CD14-positive monocyte (primary cell): Measurements from ENCODE around the gene GABRG3. TPM values are rescaled to one million over a fixed set of nuclear protein-coding genes. Genes with fewer than 3 reads are reported as not detected.

Experiments used
- DNase-seq, 3 donors: peaks; one replicate each; pipeline ENCODE4 v3.0.0-alpha.2; 2011 to 2022
- H2AFZ ChIP-seq: 2 replicates; pipeline ENCODE4 v1.6.0; 2012; ENCODE audit warnings: mild to moderate bottlenecking, low read depth, low read length, inconsistent platforms; ENCODE audit not compliant: insufficient read depth, poor library complexity, severe bottlenecking
- H3K27ac ChIP-seq, 2 donors: 1 replicate in 1 of 2; 2 replicates in 1 of 2; pipeline ENCODE4 v1.5.1; 2012 to 2013; ENCODE audit warnings: low read length in 2 of 2, control low read depth in 1 of 2, inconsistent platforms in 1 of 2, low read depth in 1 of 2, mild to moderate bottlenecking in 1 of 2
- H3K27me3 ChIP-seq, 2 donors: one replicate each; pipeline versions ENCODE4 v1.6.0 to v1.6.1; 2011 to 2013; ENCODE audit warnings: low read length in 2 of 2; ENCODE audit not compliant: control insufficient read depth in 2 of 2, insufficient read depth in 2 of 2
- H3K36me3 ChIP-seq, 2 donors: replicated peaks in 1 of 2; 1 replicate in 1 of 2; 2 replicates in 1 of 2; pipeline versions ENCODE4 v1.5.1 to v1.6.1; 2012 to 2013; ENCODE audit warnings: low read length in 2 of 2, control low read depth in 1 of 2, inconsistent platforms in 1 of 2, mild to moderate bottlenecking in 1 of 2; ENCODE audit not compliant: insufficient read depth in 2 of 2, control insufficient read depth in 1 of 2
- H3K4me1 ChIP-seq, 2 donors: 1 replicate in 1 of 2; 2 replicates in 1 of 2; pipeline versions ENCODE4 v1.5.1 to v1.6.1; 2012 to 2013; ENCODE audit warnings: low read length in 2 of 2, control low read depth in 1 of 2, inconsistent platforms in 1 of 2, mild to moderate bottlenecking in 1 of 2, moderate library complexity in 1 of 2; ENCODE audit not compliant: insufficient read depth in 2 of 2, control insufficient read depth in 1 of 2
- H3K4me2 ChIP-seq: replicated peaks from 2 replicates; pipeline ENCODE3; 2012; ENCODE audit warnings: low read length, moderate library complexity, mild to moderate bottlenecking; ENCODE audit not compliant: poor library complexity, severe bottlenecking; ENCODE audit errors: extremely low read depth
- H3K4me3 ChIP-seq, 3 experiments: fragments of 200-600 bp in 1 of 3; sonication (generic) in 1 of 3; replicated peaks in 1 of 3; 1 replicate in 2 of 3; 2 replicates in 1 of 3; pipeline ENCODE4 v1.5.1; 2011 to 2013; ENCODE audit warnings: low read length in 3 of 3, mild to moderate bottlenecking in 3 of 3, control low read depth in 2 of 3, low read depth in 2 of 3, inconsistent platforms in 1 of 3, moderate library complexity in 1 of 3
- H3K79me2 ChIP-seq: 2 replicates; pipeline ENCODE4 v1.6.0; 2012; ENCODE audit warnings: mild to moderate bottlenecking, control low read depth, inconsistent platforms, low read length, moderate library complexity; ENCODE audit not compliant: insufficient read depth
- H3K9ac ChIP-seq: 2 replicates; pipeline ENCODE4 v1.6.0; 2017; ENCODE audit warnings: low read length, mild to moderate bottlenecking; ENCODE audit not compliant: insufficient read depth, poor library complexity, severe bottlenecking
- H3K9me3 ChIP-seq, 2 donors: replicated peaks in 1 of 2; 1 replicate in 1 of 2; 2 replicates in 1 of 2; pipeline versions ENCODE4 v1.5.1 to v1.6.1; 2012 to 2013; ENCODE audit warnings: low read length in 2 of 2, control low read depth in 1 of 2; ENCODE audit not compliant: control insufficient read depth in 1 of 2, insufficient read depth in 1 of 2
- H4K20me1 ChIP-seq: 2 replicates; pipeline ENCODE4 v1.6.0; 2012; ENCODE audit warnings: mild to moderate bottlenecking, low read length, control low read depth, moderate library complexity; ENCODE audit not compliant: insufficient read depth
- H3K27ac Mint-ChIP-seq, 7 donors: one replicate each; pipeline ENCODE4 v1.8.0; 2020; ENCODE audit warnings: mild to moderate bottlenecking in 7 of 7, mixed read lengths in 7 of 7, moderate library complexity in 6 of 7, inconsistent platforms in 2 of 7
- H3K27me3 Mint-ChIP-seq, 3 donors: one replicate each; pipeline ENCODE4 v1.8.0; 2021 to 2022; ENCODE audit warnings: low read depth in 3 of 3, mild to moderate bottlenecking in 3 of 3, mixed read lengths in 3 of 3, moderate library complexity in 3 of 3, inconsistent platforms in 1 of 3
- H3K36me3 Mint-ChIP-seq, 2 donors: one replicate each; pipeline ENCODE4 v1.8.0; 2020; ENCODE audit warnings: mixed read lengths in 2 of 2, inconsistent platforms in 1 of 2, mild to moderate bottlenecking in 1 of 2
- H3K4me1 Mint-ChIP-seq: one replicate; pipeline ENCODE4 v1.8.0; 2020; ENCODE audit warnings: mild to moderate bottlenecking, mixed read lengths
- H3K4me3 Mint-ChIP-seq, 2 donors: one replicate each; pipeline ENCODE4 v1.8.0; 2020; ENCODE audit warnings: mild to moderate bottlenecking in 2 of 2, mixed read lengths in 2 of 2, moderate library complexity in 1 of 2
- H3K9me3 Mint-ChIP-seq, 7 donors: one replicate each; pipeline ENCODE4 v1.8.0; 2020 to 2022; ENCODE audit warnings: mixed read lengths in 7 of 7, mild to moderate bottlenecking in 6 of 7, moderate library complexity in 6 of 7, inconsistent platforms in 2 of 7
- WGBS: methylation state at CpG from one replicate; pipeline ENCODE4 v1.1.5; 2013; ENCODE audit warnings: missing lambda C conversion rate; ENCODE audit not compliant: insufficient coverage; 5-methylcytosine and 5-hydroxymethylcytosine counted together
- intact Hi-C, 2 donors: fragments of 100-400 bp; cut with micrococcal nuclease; formaldehyde crosslinking; loops; one replicate each; pipeline versions ENCODE4 v1.15.0 to v1.15.1; 2023
- polyA plus RNA-seq, 3 donors: library from polyadenylated mRNA; depleted of rRNA in 1 of 3; unstranded in 2 of 3; stranded (reverse) in 1 of 3; fragments of 300-500 nt in 2 of 3; fragments of >200 nt in 1 of 3; fragmentation: Illumina TruSeq in 2 of 3; gene quantifications; 1 replicate in 2 of 3; 2 replicates in 1 of 3; pipeline ENCODE4 v1.2.3, GENCODE V29; 2012 to 2021
- TF ChIP-seq, protein P1 (sequence below): fragments of 200-600 bp; IDR thresholded peaks from one replicate; pipeline ENCODE4 v1.8.0; 2022; ENCODE audit warnings: antibody characterized with exemption, mild to moderate bottlenecking

The GABRG3 gene
- polyA plus RNA-seq, 3 donors = not detected

DNA sequence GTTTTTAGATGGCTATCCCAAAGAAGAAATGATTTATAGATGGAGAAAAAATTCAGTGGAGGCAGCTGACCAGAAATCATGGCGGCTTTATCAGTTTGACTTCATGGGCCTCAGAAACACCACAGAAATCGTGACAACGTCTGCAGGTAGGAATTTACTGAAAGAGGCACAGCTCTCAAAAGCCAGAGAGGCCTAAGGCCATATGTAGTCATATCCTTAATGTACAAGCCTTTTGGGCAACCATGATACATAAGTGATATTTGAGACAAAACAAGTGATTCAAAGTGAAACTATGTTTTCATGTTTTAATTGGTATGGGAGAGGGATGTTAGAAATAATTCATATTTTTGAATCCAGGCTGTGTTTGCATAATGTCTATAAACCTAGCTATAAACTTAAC lies 509.7 kb downstream of the GABRG3 start:
- Histone ChIP-seq H3K4me1 (no peaks in the 10 kb centered on the region), H3K27me3 (no peaks in the 10 kb centered on the region), H4K20me1 (no peaks in the 10 kb centered on the region), H3K4me3 (no peak overlapping the region), H3K9me3 (peaks cover 27 to 46% of the 10 kb centered on the region in 2 donors), H3K4me2 (no peak overlapping the region), H3K79me2 (no peaks in the 10 kb centered on the region), H2AFZ (no peak overlapping the region), H3K27ac (no peak overlapping the region), H3K9ac (no peak overlapping the region), H3K36me3 (no peaks in the 10 kb centered on the region)
- Mint-ChIP-seq H3K4me1 (no peaks in the 10 kb centered on the region), H3K9me3 (peaks cover 5 to 22% (median 13%) of the 10 kb centered on the region in 7 donors), H3K27me3 (no peaks in the 10 kb centered on the region), H3K36me3 (no peaks in the 10 kb centered on the region), H3K27ac (no peak overlapping the region), H3K4me3 (no peak overlapping the region)
- WGBS = no CpG with 5 or more reads among the region's 3 CpGs
- DNase-seq = no peak
- intact Hi-C loops = no loop called here
- TF ChIP-seq, protein P1, sequence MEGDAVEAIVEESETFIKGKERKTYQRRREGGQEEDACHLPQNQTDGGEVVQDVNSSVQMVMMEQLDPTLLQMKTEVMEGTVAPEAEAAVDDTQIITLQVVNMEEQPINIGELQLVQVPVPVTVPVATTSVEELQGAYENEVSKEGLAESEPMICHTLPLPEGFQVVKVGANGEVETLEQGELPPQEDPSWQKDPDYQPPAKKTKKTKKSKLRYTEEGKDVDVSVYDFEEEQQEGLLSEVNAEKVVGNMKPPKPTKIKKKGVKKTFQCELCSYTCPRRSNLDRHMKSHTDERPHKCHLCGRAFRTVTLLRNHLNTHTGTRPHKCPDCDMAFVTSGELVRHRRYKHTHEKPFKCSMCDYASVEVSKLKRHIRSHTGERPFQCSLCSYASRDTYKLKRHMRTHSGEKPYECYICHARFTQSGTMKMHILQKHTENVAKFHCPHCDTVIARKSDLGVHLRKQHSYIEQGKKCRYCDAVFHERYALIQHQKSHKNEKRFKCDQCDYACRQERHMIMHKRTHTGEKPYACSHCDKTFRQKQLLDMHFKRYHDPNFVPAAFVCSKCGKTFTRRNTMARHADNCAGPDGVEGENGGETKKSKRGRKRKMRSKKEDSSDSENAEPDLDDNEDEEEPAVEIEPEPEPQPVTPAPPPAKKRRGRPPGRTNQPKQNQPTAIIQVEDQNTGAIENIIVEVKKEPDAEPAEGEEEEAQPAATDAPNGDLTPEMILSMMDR = no peak

DNA sequence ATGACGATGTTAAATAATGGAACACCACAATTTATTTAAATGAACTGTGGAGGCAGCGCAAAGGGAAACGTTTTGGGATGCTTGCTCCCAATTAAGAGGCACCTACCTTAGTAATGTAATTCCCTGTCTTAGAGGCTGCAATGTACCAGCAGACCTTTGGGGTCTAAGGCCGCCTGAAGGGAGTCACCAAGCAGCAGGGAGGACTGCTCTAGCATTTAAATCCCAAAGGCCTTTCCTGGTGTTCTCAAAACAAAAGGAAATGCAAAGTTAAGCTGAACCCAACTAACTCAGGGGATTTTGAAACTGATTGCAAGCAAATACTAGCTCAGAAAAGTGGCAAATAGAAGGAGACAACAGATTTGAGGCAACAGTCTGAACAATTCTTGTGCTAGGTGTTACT lies 510.8 kb downstream of the GABRG3 start:
- Mint-ChIP-seq H3K4me3 (no peak overlapping the region), H3K27me3 (no peaks in the 10 kb centered on the region), H3K4me1 (no peaks in the 10 kb centered on the region), H3K27ac (no peak overlapping the region), H3K36me3 (no peaks in the 10 kb centered on the region), H3K9me3 (peaks cover 5 to 22% (median 13%) of the 10 kb centered on the region in 7 donors)
- no peak for DNase-seq
- WGBS = 60% methylated on average over 4 of the region's 4 CpGs
- TF ChIP-seq, protein P1 = no peak
- H3K9ac ChIP-seq = no peak overlapping the region
- no peak overlapping the region for H2AFZ ChIP-seq
- H3K4me1 ChIP-seq = no peaks in the 10 kb centered on the region
- no peaks in the 10 kb centered on the region for H4K20me1 ChIP-seq
- peaks cover 34 to 45% of the 10 kb centered on the region in 2 donors for H3K9me3 ChIP-seq
- H3K4me2 ChIP-seq = no peak overlapping the region
- H3K27me3 ChIP-seq = no peaks in the 10 kb centered on the region
- intact Hi-C loops = no loop called here
- H3K4me3 ChIP-seq = no peak overlapping the region
- no peaks in the 10 kb centered on the region for H3K79me2 ChIP-seq
- no peak overlapping the region for H3K27ac ChIP-seq
- no peaks in the 10 kb centered on the region for H3K36me3 ChIP-seq
